Pancreas (tissue), 10 donors: ENCODE results near the gene IL6ST. TPM values are rescaled to one million over a fixed set of nuclear protein-coding genes. Genes with fewer than 3 reads are reported as not detected.

Source experiments
- ATAC-seq, 4 donors: fragments of 200-7000 bp; cut with Tn5 transposase; one replicate each; pipeline versions ENCODE4 v1.8.0 to v1.9.1; 2020; ENCODE audit warnings: mild to moderate bottlenecking in 4 of 4, moderate library complexity in 4 of 4
- DNase-seq, 6 donors: peaks; one replicate each; pipeline ENCODE4 v3.0.0-alpha.2; 2020
- FAIRE-seq: peaks from 2 replicates; lab custom pipeline; 2012; peaks lifted over from hg19 to GRCh38; lab: Jason Lieb, UNC
- H3K27ac ChIP-seq, 4 donors: fragments of 200-600 bp; sonication (generic); 1 replicate in 3 of 4; 2 replicates in 1 of 4; pipeline versions ENCODE4 v1.5.0 to v1.8.0; 2020
- H3K27me3 ChIP-seq, 4 donors: fragments of 200-600 bp; one replicate each; pipeline ENCODE4 v1.8.0; 2021
- H3K36me3 ChIP-seq, 3 donors: fragments of 200-600 bp; sonication (generic) in 1 of 3; one replicate each; pipeline versions ENCODE4 v1.5.0 to v1.8.0; 2020 to 2021
- H3K4me1 ChIP-seq, 3 donors: fragments of 200-600 bp; one replicate each; pipeline ENCODE4 v1.8.0; 2021
- H3K4me3 ChIP-seq, 4 donors: fragments of 200-600 bp; sonication (generic) in 2 of 4; one replicate each; pipeline versions ENCODE4 v1.5.0 to v1.8.0; 2020 to 2021
- H3K9me3 ChIP-seq, 4 donors: fragments of 200-600 bp; one replicate each; pipeline ENCODE4 v1.8.0; 2021
- WGBS, 2 donors: extraction: QIAGEN DNeasy Blood & Tissue Kit; methylation state at CpG; one replicate each; pipeline ENCODE4 v1.1.7; 2013; 5-methylcytosine and 5-hydroxymethylcytosine counted together
- intact Hi-C, 3 donors: fragments of 100-400 bp; cut with DNase I; formaldehyde crosslinking; loops; one replicate each; pipeline versions ENCODE4 v1.11.1 to v1.14.2; 2022
- polyA plus RNA-seq, 2 donors: library from polyadenylated mRNA; stranded (reverse); fragments of 200-250 nt; gene quantifications; one replicate each; pipeline ENCODE4 v1.2.3, GENCODE V29; 2013
- total RNA-seq, 6 donors: library from RNA; stranded (reverse); fragmentation: NEBNext Ultra II Directional in 4 of 6; extraction: Animal tissue kit (Norgen Biotek cat#: 25700) in 4 of 6; gene quantifications; one replicate each; pipeline versions ENCODE4 v1.2.1 to v1.2.4, GENCODE V29; 2021 to 2023
- TF ChIP-seq, protein P1 (sequence below), 4 donors: fragments of 200-600 bp; sonication (generic) in 3 of 4; IDR thresholded peaks; one replicate each; pipeline versions ENCODE4 v1.5.0 to v1.8.0; 2021; ENCODE audit warnings: antibody characterized with exemption in 4 of 4
- donor health status: healthy with polysubstance abuse.
- donor health status: DM: no; HTN: no; CAD: no; lungs with moderate emphysema.
- donor health status: DM: no; HTN: no; CAD: no.
- donor health status: control.
- donor health status: control.
- donor health status: Bipolar disorder and iron deficiency.
- donor health status: DM: yes; HTN: yes; CAD: no.
- donor health status: DM: no; HTN: no; CAD: no.
- donor health status: DM: no; HTN: no; CAD: no.
- donor health status: DM: yes; HTN: yes; CAD: no.

Gene IL6ST
- total and polyA plus RNA-seq, 8 donors, result 14.5 to 165 (median 63.6) TPM

DNA sequence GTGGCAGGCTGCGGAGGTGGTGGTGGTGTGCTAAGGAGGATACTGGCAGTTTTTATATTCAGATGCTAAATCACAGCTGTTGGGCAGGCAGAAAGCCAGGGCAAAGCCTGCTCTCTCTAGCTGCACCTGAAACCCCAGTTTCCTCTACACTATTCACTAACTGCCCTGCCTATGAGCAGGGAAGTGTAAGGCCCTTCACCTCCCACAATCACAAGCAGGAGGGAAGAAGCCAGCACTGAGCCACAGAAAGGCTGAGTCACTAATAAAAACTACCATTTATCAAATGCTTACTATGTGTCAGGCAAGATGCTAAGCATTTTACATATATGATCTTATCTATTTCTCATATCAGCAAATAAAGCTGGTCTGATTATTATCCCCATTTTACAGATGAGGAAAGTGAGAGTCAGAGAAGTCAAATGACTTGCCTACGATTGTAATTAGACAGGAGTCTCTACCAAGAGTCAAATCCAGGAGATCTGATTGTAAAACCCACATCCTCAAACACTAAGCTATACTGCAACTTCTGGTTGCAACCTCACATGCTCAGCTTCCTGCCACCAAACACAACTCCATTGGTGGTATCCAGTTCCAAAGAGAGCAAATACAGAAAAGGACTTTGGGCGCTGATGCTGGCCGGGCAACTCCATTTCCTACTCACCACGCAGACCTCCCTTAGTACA lies 17.7 kb upstream of the IL6ST start:
- 78 to 86% methylated on average over 5 of the region's 5 CpGs for WGBS, 2 donors
- intact Hi-C loops, result no loop called here
- Histone ChIP-seq H3K27ac (peak overlapping the region in 1 of 4 donors; percentile 12), H3K27me3 (no peaks in the 10 kb centered on the region), H3K36me3 (no peaks in the 10 kb centered on the region), H3K4me3 (no peak overlapping the region), H3K4me1 (peaks cover 0 to 3% (median 0%) of the 10 kb centered on the region in 3 donors), H3K9me3 (no peaks in the 10 kb centered on the region)
- FAIRE-seq (no peak), DNase-seq (peak in 5 of 6 donors; percentile 36 to 63 (median 39)), ATAC-seq (peak; percentile 45 to 87 (median 67))
- TF ChIP-seq, protein P1, sequence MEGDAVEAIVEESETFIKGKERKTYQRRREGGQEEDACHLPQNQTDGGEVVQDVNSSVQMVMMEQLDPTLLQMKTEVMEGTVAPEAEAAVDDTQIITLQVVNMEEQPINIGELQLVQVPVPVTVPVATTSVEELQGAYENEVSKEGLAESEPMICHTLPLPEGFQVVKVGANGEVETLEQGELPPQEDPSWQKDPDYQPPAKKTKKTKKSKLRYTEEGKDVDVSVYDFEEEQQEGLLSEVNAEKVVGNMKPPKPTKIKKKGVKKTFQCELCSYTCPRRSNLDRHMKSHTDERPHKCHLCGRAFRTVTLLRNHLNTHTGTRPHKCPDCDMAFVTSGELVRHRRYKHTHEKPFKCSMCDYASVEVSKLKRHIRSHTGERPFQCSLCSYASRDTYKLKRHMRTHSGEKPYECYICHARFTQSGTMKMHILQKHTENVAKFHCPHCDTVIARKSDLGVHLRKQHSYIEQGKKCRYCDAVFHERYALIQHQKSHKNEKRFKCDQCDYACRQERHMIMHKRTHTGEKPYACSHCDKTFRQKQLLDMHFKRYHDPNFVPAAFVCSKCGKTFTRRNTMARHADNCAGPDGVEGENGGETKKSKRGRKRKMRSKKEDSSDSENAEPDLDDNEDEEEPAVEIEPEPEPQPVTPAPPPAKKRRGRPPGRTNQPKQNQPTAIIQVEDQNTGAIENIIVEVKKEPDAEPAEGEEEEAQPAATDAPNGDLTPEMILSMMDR (IDR thresholded peaks at IDR 0.05), result no peak

DNA sequence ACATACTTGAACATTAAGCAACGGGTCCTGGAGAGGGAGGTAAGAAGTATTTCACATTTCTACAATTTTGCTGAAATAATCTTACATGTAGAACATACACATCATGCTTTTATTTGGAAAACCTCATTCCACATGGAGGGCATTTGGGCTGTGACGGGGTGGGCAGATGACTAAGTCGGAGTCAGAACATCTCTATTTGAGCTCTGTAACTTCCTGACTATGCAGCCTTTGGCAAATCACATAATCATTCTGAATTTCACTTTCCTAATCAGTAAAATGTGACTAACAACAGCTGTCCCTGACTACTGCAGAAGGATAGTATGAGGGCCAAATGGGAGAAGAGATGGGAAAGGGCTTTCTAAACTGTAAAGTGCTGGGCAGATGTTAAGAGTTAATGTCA lies 17.1 kb upstream of the IL6ST start:
- 86% methylated on average over 3 of the region's 3 CpGs for WGBS, 2 donors
- Histone ChIP-seq H3K27ac (peak overlapping the region in 1 of 4 donors; percentile 9), H3K36me3 (no peaks in the 10 kb centered on the region), H3K4me3 (no peak overlapping the region), H3K4me1 (peaks cover 0 to 3% (median 0%) of the 10 kb centered on the region in 3 donors), H3K9me3 (no peaks in the 10 kb centered on the region), H3K27me3 (no peaks in the 10 kb centered on the region)
- FAIRE-seq (no peak), DNase-seq (no peak), ATAC-seq (peak in 2 of 4 donors; percentile 16 to 50)
- TF ChIP-seq, protein P1 (IDR thresholded peaks at IDR 0.05), result no peak
- intact Hi-C loops, result no loop called here

DNA sequence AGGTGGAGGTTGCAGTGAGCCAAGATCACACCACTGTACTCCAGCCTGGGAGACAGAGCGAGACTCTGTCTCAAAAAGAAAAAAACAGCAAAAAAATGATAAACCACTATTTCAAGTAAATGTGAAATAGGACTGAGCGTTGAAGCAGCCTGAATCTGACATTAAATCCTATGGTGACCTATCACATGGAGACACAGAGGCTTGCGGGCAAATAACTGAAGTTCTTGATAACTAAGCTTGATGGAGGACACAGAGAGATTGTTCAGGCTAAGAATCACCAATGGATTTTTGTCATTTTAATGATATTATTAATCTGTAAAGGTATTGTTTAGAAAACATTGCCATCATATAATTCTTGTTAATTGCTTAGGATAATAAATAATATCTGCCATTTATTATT lies 15.7 kb upstream of the IL6ST start:
- 95 to 98% methylated on average over 3 of the region's 3 CpGs for WGBS, 2 donors
- intact Hi-C loops, result no loop called here

DNA sequence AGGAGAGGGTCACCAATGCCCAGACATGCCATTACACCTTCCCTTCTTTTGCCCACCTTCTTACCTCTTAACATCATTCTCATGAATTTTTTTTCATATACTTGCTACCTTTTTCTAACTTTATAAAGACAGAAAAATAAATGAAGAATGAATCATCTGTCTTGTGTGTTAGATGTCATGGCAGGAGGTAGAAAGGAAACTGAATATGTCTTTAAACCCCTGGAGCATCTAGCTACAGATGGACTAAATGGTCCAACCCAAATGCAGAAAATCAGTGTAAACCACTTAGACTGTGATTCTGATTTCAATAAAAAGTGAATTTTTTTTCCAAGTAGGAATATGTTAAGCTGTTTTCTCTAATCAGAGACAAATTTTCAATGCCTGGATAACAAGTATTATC lies 11.8 kb upstream of the IL6ST start:
- no peak for DNase-seq
- no peak for FAIRE-seq
- H3K27ac ChIP-seq, result no peak overlapping the region
- intact Hi-C loops, result no loop called here
- TF ChIP-seq, protein P1 (IDR thresholded peaks at IDR 0.05), result no peak
- H3K9me3 ChIP-seq, result no peaks in the 10 kb centered on the region
- H3K36me3 ChIP-seq, result no peaks in the 10 kb centered on the region
- H3K4me3 ChIP-seq, result no peak overlapping the region
- peaks cover 0 to 8% (median 5%) of the 10 kb centered on the region in 3 donors for H3K4me1 ChIP-seq
- no peak for ATAC-seq
- H3K27me3 ChIP-seq, result no peaks in the 10 kb centered on the region

More for the DNA sequence above, 15.7 kb upstream of the IL6ST start:
- Histone ChIP-seq H3K4me1 (peaks cover 0 to 3% (median 0%) of the 10 kb centered on the region in 3 donors), H3K27me3 (no peaks in the 10 kb centered on the region), H3K4me3 (no peak overlapping the region), H3K27ac (no peak overlapping the region), H3K9me3 (no peaks in the 10 kb centered on the region), H3K36me3 (no peaks in the 10 kb centered on the region)
- FAIRE-seq (no peak), ATAC-seq (no peak), DNase-seq (no peak)
- TF ChIP-seq, protein P1 (IDR thresholded peaks at IDR 0.05), result no peak

DNA sequence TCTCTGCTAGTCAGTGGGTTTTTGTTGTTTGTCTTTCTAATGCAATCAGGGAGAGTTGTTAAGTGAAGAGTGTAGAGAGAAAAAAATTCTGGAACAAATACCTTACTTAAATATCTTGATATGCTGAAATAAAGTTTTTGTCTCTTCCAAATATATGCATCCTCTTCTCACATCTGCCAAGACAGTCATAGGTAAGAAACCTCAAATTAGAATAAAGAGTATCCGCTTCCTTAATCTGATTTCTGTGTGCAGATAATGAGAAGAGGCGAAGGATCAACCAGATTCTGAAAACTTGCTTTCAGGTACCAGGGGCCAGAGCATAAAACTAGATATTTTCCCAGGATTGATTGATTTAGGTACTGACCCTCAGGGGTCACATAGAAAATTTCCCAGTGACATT lies 11.3 kb upstream of the IL6ST start:
- Histone ChIP-seq H3K27ac (no peak overlapping the region), H3K9me3 (no peaks in the 10 kb centered on the region), H3K36me3 (no peaks in the 10 kb centered on the region), H3K4me1 (peaks cover 0 to 8% (median 5%) of the 10 kb centered on the region in 3 donors), H3K4me3 (no peak overlapping the region), H3K27me3 (no peaks in the 10 kb centered on the region)
- TF ChIP-seq, protein P1 (IDR thresholded peaks at IDR 0.05), result no peak
- intact Hi-C loops, result no loop called here
- ATAC-seq (no peak), DNase-seq (no peak), FAIRE-seq (no peak)
- WGBS, 2 donors, result 95 to 97% methylated on average over 2 of the region's 2 CpGs
